Dermis lymphatic vessel endothelial cell (primary cell): ENCODE data around the gene CATSPERZ. TPM values are rescaled to one million over a fixed set of nuclear protein-coding genes. Genes with fewer than 3 reads are reported as not detected.

Experiments
- total RNA-seq: library from RNA; depleted of rRNA; stranded (reverse); fragments of >200 nt; gene quantifications from 2 replicates; pipeline ENCODE4 v1.2.1, GENCODE V29; 2014

The CATSPERZ gene
- total RNA-seq = 0.11 TPM in 1 of 2 replicates, not detected in the other

GRCh38 chr11:64299847-64300648 is at the start of gene CATSPERZ:
CATSPERZ (plus strand) TSS chr11:64300358; CDS start chr11:64300411, 53 bp downstream.

GRCh38 chr11:64251016-64251752 is 49.0 kb upstream of the CATSPERZ start, which contains the start of gene PLCB3:
PLCB3 (plus strand) TSS chr11:64251530; CDS start chr11:64251650, 120 bp downstream.

GRCh38 chr11:64284048-64284961 is 15.9 kb upstream of the CATSPERZ start, which contains the start of gene BAD:
BAD (minus strand) TSS chr11:64284665; CDS start chr11:64284368, 297 bp downstream.

GRCh38 chr11:64284962-64285884 is 14.9 kb upstream of the CATSPERZ start, which contains the start of gene GPR137:
GPR137 (plus strand) TSS chr11:64285848; CDS start chr11:64286525, 677 bp downstream.

GRCh38 chr11:64291262-64291751 is 8.9 kb upstream of the CATSPERZ start, which contains the start of gene KCNK4:
KCNK4 (plus strand) TSS chr11:64291302; CDS start chr11:64293019, 1,717 bp downstream.

GRCh38 chr11:64305075-64305690 is 5.0 kb downstream of the CATSPERZ start, which contains the start of gene ESRRA:
ESRRA (plus strand) TSS chr11:64305524; CDS start chr11:64307180, 1,656 bp downstream.

GRCh38 chr11:64317325-64317960 is 17.3 kb downstream of the CATSPERZ start, which contains the start of gene TRMT112:
TRMT112 (minus strand) TSS chr11:64317559; CDS start chr11:64317526, 33 bp downstream.

GRCh38 chr11:64317961-64318765 is 18.0 kb downstream of the CATSPERZ start, which contains the start of gene PRDX5:
PRDX5 (plus strand) TSS chr11:64318121; CDS start chr11:64318216, 95 bp downstream.

GRCh38 chr11:64339754-64340408 is 39.7 kb downstream of the CATSPERZ start, which contains the start of gene CCDC88B:
CCDC88B (plus strand) TSS chr11:64340204; CDS start chr11:64340267, 63 bp downstream.

Other genes with a start within 250 kb of the CATSPERZ start
- 19.3 and 22.3 TPM in 2 replicates for gene MACROD1, start 134.2 kb upstream of the CATSPERZ start, total RNA-seq
- gene STIP1, start 114.2 kb upstream of the CATSPERZ start, total RNA-seq = 112 and 116 TPM in 2 replicates
- gene FERMT3, start 93.6 kb upstream of the CATSPERZ start, total RNA-seq = 7.2 and 9.3 TPM in 2 replicates
- 19.5 and 25.5 TPM in 2 replicates for gene TRPT1, start 74.2 kb upstream of the CATSPERZ start, total RNA-seq
- gene NUDT22, start 74.1 kb upstream of the CATSPERZ start, total RNA-seq = 27.1 and 40.1 TPM in 2 replicates
- gene DNAJC4, start 69.8 kb upstream of the CATSPERZ start, total RNA-seq = 13.8 and 14.1 TPM in 2 replicates
- gene VEGFB, start 65.8 kb upstream of the CATSPERZ start, total RNA-seq = 13.7 and 19.8 TPM in 2 replicates
- gene FKBP2, start 59.3 kb upstream of the CATSPERZ start, total RNA-seq = 71.8 and 72.9 TPM in 2 replicates
- 89.6 and 110 TPM in 2 replicates for gene PPP1R14B, start 53.4 kb upstream of the CATSPERZ start, total RNA-seq
- 14.6 and 15.3 TPM in 2 replicates for gene PLCB3, start 48.8 kb upstream of the CATSPERZ start, total RNA-seq
- 46.2 and 69.0 TPM in 2 replicates for gene BAD, start 15.7 kb upstream of the CATSPERZ start, total RNA-seq
- 6.0 and 7.7 TPM in 2 replicates for gene GPR137, start 14.5 kb upstream of the CATSPERZ start, total RNA-seq
- gene KCNK4, start 9.1 kb upstream of the CATSPERZ start, total RNA-seq = not detected in 2 replicates
- 42.8 and 56.0 TPM in 2 replicates for gene ESRRA, start 5.2 kb downstream of the CATSPERZ start, total RNA-seq
- gene TRMT112, start 17.2 kb downstream of the CATSPERZ start, total RNA-seq = 231 and 235 TPM in 2 replicates
- gene PRDX5, start 17.8 kb downstream of the CATSPERZ start, total RNA-seq = 194 and 276 TPM in 2 replicates
- 1.0 and 1.5 TPM in 2 replicates for gene CCDC88B, start 39.8 kb downstream of the CATSPERZ start, total RNA-seq
- gene RPS6KA4, start 58.8 kb downstream of the CATSPERZ start, total RNA-seq = 25.1 and 26.0 TPM in 2 replicates